A673 (cell line): ENCODE results near the gene GPR132. TPM values are rescaled to one million over a fixed set of nuclear protein-coding genes. Genes with fewer than 3 reads are reported as not detected.

ENCODE experiments used
- BruUV-seq: library from RNA; stranded (reverse); fragments of 400-500 nt; replicated peaks from 2 replicates; lab custom pipeline; 2021; lab: Mats Ljungman, UMichigan
- CTCF ChIA-PET: fragments of 300-600 bp; sonication (Branson Sonifier 250); formaldehyde crosslinking; loops from one replicate; lab custom pipeline; 2022; ENCODE audit warnings: antibody characterized with exemption; lab: Charles Lee
- POLR2A ChIA-PET: fragments of 300-600 bp; sonication (Branson Sonifier 250); formaldehyde crosslinking; loops from one replicate; lab custom pipeline; 2022; ENCODE audit warnings: antibody characterized with exemption; ENCODE audit not compliant: low non-redundant PET; lab: Charles Lee
- DNase-seq: peaks from one replicate; pipeline ENCODE4 v3.0.0-alpha.2; 2015; ENCODE audit warnings: low spot score
- H3K27ac ChIP-seq: fragments of 200-600 bp; sonication (generic); 2 replicates; pipeline ENCODE4 v1.5.1; 2016; ENCODE audit warnings: mixed run types, low read depth, mild to moderate bottlenecking, mixed read lengths, antibody characterized with exemption, low read length; ENCODE audit not compliant: poor library complexity, severe bottlenecking
- H3K27me3 ChIP-seq: fragments of 200-600 bp; sonication (generic); replicated peaks from 2 replicates; pipeline ENCODE4 v1.6.1; 2017; ENCODE audit warnings: mixed run types, low read depth, mild to moderate bottlenecking, mixed read lengths, antibody characterized with exemption, low read length; ENCODE audit not compliant: insufficient read depth, poor library complexity
- H3K36me3 ChIP-seq: fragments of 200-600 bp; sonication (generic); 2 replicates; pipeline ENCODE4 v1.6.1; 2016; ENCODE audit warnings: mixed run types, mild to moderate bottlenecking, mixed read lengths, antibody characterized with exemption, low read length; ENCODE audit not compliant: insufficient read depth, poor library complexity, severe bottlenecking
- H3K4me1 ChIP-seq: fragments of 200-600 bp; sonication (generic); 2 replicates; pipeline ENCODE4 v1.6.1; 2017; ENCODE audit warnings: mixed run types, mild to moderate bottlenecking, mixed read lengths, antibody characterized with exemption, low read length; ENCODE audit not compliant: insufficient read depth, poor library complexity, severe bottlenecking
- H3K4me3 ChIP-seq: fragments of 200-600 bp; sonication (generic); 2 replicates; pipeline ENCODE4 v1.5.1; 2016; ENCODE audit warnings: low read depth, mixed run types, mild to moderate bottlenecking, mixed read lengths, low read length; ENCODE audit not compliant: poor library complexity, severe bottlenecking
- H3K9me3 ChIP-seq: fragments of 200-600 bp; sonication (generic); 2 replicates; pipeline ENCODE4 v1.6.1; 2016; ENCODE audit warnings: mixed run types, low read depth, mild to moderate bottlenecking, mixed read lengths, antibody characterized with exemption, low read length; ENCODE audit not compliant: poor library complexity, severe bottlenecking
- EZH2 ChIP-seq: fragments of 200-600 bp; sonication (generic); IDR thresholded peaks from 2 replicates; pipeline ENCODE4 v1.6.1; 2017; ENCODE audit warnings: borderline replicate concordance, low read depth, mild to moderate bottlenecking, mixed read lengths, antibody characterized with exemption, low read length; ENCODE audit not compliant: poor library complexity, severe bottlenecking
- intact Hi-C: fragments of 100-400 bp; cut with micrococcal nuclease; formaldehyde crosslinking; loops from one replicate; pipeline ENCODE4 v1.10.0; 2022; ENCODE audit not compliant: unreplicated experiment
- total RNA-seq: library from RNA; stranded (reverse); gene quantifications from 2 replicates; pipeline ENCODE4 v1.2.3, GENCODE V29; 2021
- TF ChIP-seq, protein P1 (sequence below): fragments of 300-800, 200-600 bp; sonication (generic); conservative IDR thresholded peaks from 2 replicates; pipeline ENCODE4 v1.5.1; 2017; ENCODE audit warnings: low read depth, mild to moderate bottlenecking, antibody characterized with exemption, low read length, moderate library complexity, mixed read lengths

The GPR132 gene
- total RNA-seq, 1 experiment from 2014 or later, result not detected

DNA sequence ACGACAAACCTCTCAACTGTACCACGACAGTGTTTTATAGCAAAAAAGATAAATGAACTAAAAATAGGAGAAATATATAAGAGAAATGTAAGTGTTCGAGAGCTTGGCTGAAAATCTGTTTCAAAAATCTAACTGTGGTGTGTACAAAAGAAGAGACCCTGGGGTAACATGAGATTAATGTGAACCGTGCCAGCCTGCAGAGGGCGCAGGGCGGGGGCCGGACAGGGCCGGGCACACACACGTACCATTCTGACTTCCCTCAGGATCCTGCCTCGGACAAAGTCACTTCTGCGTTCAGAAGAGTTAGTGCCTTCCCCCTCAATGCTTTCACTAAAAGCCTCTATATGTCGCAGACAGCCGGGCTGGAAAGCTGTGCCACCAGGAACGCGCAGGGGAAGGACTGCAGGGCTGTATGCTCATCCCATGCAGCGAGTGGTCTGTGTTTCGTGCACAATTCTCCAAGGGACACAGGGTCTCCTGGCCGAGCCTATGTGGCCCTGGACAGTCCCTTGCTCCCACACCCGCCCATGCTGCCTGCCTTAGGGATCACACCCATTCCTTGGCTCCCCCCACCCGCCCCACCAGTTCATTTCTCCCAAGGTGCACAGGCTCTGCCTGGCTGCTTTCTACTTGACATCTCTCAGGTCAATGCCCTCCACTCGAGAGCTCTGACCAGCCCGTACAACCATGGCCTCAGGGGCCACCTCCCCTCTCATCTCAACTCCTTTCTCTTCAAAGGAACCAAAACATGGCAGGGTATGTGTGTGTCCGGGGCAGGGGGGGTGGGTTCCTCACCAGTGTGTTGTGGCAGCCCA is 52.9 kb downstream of the GPR132 start:
- intact Hi-C loops, result no loop called here
- DNase-seq, result no peak
- no peak overlapping the region for H3K4me3 ChIP-seq
- H3K27me3 ChIP-seq, result no peaks in the 10 kb centered on the region
- peaks cover 63% of the 10 kb centered on the region for H3K36me3 ChIP-seq
- no peaks in the 10 kb centered on the region for H3K9me3 ChIP-seq
- CTCF ChIA-PET, result no interaction called here
- POLR2A ChIA-PET, result no interaction called here
- BruUV-seq, result no TSS peak
- no peak overlapping the region for H3K27ac ChIP-seq
- no peak for TF ChIP-seq EZH2
- TF ChIP-seq, protein P1, sequence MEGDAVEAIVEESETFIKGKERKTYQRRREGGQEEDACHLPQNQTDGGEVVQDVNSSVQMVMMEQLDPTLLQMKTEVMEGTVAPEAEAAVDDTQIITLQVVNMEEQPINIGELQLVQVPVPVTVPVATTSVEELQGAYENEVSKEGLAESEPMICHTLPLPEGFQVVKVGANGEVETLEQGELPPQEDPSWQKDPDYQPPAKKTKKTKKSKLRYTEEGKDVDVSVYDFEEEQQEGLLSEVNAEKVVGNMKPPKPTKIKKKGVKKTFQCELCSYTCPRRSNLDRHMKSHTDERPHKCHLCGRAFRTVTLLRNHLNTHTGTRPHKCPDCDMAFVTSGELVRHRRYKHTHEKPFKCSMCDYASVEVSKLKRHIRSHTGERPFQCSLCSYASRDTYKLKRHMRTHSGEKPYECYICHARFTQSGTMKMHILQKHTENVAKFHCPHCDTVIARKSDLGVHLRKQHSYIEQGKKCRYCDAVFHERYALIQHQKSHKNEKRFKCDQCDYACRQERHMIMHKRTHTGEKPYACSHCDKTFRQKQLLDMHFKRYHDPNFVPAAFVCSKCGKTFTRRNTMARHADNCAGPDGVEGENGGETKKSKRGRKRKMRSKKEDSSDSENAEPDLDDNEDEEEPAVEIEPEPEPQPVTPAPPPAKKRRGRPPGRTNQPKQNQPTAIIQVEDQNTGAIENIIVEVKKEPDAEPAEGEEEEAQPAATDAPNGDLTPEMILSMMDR, result peak; percentile 35; the same call in 1 of the 2 replicates
- peaks cover 31% of the 10 kb centered on the region for H3K4me1 ChIP-seq

DNA sequence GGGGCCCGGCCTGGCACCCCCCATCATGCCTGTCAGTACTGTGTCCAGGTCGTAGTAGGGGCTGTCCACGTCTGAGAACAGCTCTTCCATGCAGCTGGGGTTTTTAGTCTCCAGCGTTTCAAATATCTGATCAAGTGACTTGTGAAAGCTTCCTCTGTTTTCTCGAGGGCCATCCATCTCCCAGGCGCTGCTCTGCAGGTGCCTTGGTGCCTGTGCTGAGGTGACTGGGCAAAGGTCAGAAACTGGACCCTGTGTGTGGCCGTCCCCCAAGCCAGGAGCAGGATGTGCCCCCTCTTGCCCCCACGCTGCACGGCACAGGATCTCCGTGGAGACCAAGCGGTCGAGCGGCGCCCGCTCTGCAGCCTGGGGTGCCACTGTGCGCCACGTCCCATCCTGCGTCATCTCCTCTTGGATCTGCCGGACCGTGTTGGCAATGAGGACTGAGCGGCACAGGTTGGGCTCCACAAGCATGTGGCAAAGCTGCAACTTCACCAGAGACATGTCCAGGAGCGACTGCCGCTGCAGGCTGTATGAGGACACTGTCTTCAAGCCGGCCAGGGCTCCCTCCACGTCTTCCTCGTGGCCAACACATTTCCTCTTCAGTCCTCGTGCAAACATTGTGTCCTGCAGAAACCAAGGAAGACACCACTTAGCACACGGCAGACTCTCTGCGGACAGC is 53.8 kb downstream of the GPR132 start:
- no peak for DNase-seq
- Histone ChIP-seq H3K27ac (no peak overlapping the region), H3K4me3 (no peak overlapping the region), H3K9me3 (no peaks in the 10 kb centered on the region), H3K36me3 (peaks cover 66% of the 10 kb centered on the region), H3K4me1 (peaks cover 29% of the 10 kb centered on the region), H3K27me3 (no peaks in the 10 kb centered on the region)
- POLR2A ChIA-PET, result no interaction called here
- CTCF ChIA-PET, result no interaction called here
- TF ChIP-seq, protein P1, result no peak
- BruUV-seq, result no TSS peak
- intact Hi-C loops, result no loop called here

DNA sequence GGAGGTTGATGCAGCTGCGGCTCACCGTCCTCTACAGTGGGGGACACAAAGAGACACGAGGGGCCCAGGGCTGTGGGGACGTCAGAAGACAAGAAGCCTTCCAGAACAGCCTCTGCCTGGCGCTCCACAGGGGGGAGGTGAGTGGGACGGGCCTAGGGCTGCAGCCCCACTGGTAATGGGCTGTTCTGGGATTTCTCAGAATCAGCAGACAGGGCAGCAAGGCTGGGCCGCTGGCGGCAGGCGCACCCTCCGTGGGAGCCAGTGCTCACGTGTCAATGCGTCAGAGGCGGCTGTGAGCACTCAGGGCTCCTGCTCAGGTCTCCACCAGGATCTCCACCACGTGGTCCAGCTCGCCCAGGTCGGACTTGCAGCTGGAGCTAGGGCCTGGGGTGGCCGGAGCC is 54.3 kb downstream of the GPR132 start:
- no peak for DNase-seq
- ChIA-PET POLR2A (no interaction called here), CTCF (no interaction called here)
- TF ChIP-seq, protein P1, result no peak
- TF ChIP-seq EZH2, result no peak
- intact Hi-C loops, result no loop called here
- H3K27me3 ChIP-seq, result no peaks in the 10 kb centered on the region
- BruUV-seq, result no TSS peak
- peaks cover 24% of the 10 kb centered on the region for H3K4me1 ChIP-seq
- H3K36me3 ChIP-seq, result peaks cover 61% of the 10 kb centered on the region
- H3K9me3 ChIP-seq, result no peaks in the 10 kb centered on the region
- no peak overlapping the region for H3K27ac ChIP-seq
- H3K4me3 ChIP-seq, result no peak overlapping the region
